H1 (cell line): ENCODE data around the gene ABHD15. TPM values are rescaled to one million over a fixed set of nuclear protein-coding genes. Genes with fewer than 3 reads are reported as not detected.

Source experiments
- ATF3 ChIP-seq: IDR thresholded peaks from 2 replicates; pipeline ENCODE4 v1.6.1; 2011; ENCODE audit warnings: low read depth, mild to moderate bottlenecking, low read length; ENCODE audit not compliant: insufficient read depth
- SAP30 ChIP-seq: fragments of 300-600 bp; sonication (generic); IDR thresholded peaks from 2 replicates; pipeline ENCODE4 v1.7.1; 2012; ENCODE audit warnings: low read length, moderate library complexity, mild to moderate bottlenecking, inconsistent platforms; ENCODE audit not compliant: insufficient read depth, insufficient replicate concordance
- polyA plus RNA-seq, 7 experiments: library from polyadenylated mRNA; depleted of rRNA in 3 of 7; stranded (reverse) in 5 of 7; unstranded in 2 of 7; fragments of >200 nt in 5 of 7; fragments of 200-250 nt in 2 of 7; gene quantifications; 1 replicate in 5 of 7; 2 replicates in 1 of 7; 4 replicates in 1 of 7; pipeline versions ENCODE4 v1.2.1 to v1.2.3, GENCODE V29; 2011 to 2013; ENCODE audit warnings: missing spikeins in 2 of 7, mixed read lengths in 2 of 7
- total RNA-seq: library from RNA; stranded (reverse); fragmentation: NEBNext Ultra II Directional; extraction: Animal tissue kit (Norgen Biotek cat#: 25700); gene quantifications from 2 replicates; pipeline ENCODE4 v1.2.1, GENCODE V29; 2021

ABHD15 gene
- total and polyA plus RNA-seq, 2 of the 8 experiments (the other 6 are each of a cell fraction or from before 2014, with no cell fraction given): 0.88 to 1.7 TPM

- no peak for TF ChIP-seq SAP30
- TF ChIP-seq ATF3: no peak
Measured at GRCh38 chr17:29546085-29546484, 20.8 kb downstream of the ABHD15 start (continued).
